HG03064 (cell line): Measurements from ENCODE around the gene ABHD16A.
"Not testable (repeated sequence)": the region's sequence is repeated elsewhere in the genome, so short reads cannot be mapped to it uniquely, and the experiment has no call there.

Source experiments
- ATAC-seq: cut with Tn5 transposase; IDR thresholded peaks from one replicate; pipeline ENCODE4 v1.9.1; 2021; ENCODE audit warnings: low read depth; ENCODE audit not compliant: unreplicated experiment

Gene ABHD16A

DNA sequence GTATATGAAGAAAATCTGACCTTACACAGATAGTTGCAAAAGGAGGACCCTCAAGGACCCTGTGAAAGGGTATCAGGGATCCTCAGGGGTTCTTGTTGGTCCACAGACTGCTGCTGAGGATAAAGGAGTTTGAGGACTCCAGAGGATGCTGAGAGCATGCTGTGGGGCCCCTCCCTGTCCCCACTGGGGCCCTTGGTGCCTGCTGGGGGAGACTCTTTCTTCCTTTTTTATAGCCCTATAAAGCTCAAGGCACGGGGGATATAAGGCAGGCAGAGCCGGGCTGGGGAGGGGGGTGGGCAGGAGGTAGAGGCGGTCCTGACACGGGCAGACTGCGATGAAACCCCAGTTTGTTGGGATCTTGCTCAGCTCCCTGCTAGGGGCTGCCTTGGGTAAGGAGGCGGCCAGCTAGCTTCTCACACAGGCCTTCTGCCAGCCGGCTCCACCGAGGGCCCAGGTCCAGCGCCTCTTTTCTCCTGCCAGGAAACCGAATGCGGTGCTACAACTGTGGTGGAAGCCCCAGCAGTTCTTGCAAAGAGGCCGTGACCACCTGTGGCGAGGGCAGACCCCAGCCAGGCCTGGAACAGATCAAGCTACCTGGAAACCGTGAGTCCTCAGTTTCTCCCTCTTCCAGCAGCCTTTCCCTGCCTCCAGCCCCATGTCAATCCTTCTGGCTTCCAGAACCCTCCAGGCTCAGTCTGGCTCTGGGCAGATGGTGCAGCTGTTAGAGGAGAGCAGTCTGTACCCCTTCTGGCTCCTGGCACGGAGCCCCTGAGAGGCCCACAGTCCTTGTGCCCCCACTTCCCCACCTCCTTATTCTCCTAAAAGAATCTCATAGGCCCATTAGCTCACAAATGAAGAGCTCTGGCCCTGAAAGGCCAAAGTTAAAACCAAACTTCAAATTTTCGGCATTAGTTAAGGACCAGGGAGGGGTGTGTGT is 12.2 kb upstream of the ABHD16A start, which contains the start of gene LY6G6D:
LY6G6D (plus strand) TSS at position 327 of the 937 bp plus-strand sequence; CDS start at position 335, 8 bp downstream.
- no peak for ATAC-seq

GRCh38 chr6:31713991-31714684 is 11.0 kb upstream of the ABHD16A start:
- no peak for ATAC-seq

DNA sequence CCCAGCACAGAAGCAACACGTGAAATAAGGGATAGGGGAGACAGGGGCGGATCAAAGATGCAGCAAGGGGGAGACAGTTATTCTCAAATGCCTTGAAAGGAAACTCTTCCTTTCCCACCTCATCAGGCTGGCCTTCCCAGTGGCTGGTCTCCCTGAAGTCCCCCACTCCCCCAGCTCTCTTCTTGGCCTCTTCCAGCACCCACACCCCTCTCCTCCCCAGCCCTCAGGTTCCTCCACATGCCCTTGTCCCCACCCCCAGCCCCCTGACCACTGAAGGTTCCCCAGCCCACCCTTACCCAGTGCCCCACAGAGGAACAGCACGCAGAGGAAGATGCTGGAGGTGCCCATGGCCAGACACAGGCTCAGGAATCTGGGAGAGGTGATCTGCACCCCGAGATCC is 10.3 kb upstream of the ABHD16A start:
- ATAC-seq = no peak

DNA sequence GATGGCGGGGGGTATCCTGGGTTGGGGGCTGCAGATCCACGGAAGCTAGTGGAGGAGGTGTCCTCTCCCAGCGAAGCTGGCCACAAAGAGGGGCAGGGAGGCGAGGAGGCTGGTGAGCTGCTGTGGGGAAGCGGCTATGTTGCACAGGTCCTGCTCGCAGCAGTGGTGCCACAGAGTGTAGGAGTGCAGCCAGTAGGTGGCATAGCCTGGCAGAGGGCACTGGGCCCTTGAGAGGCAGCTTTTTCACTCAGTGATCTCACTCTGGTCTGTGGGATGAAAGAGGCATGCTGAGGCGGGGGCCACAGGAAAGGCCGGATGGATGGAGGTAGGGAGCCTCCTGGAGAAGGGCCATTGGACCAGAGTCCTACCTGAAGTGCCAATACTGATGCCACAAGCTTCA is 9.2 kb upstream of the ABHD16A start:
- ATAC-seq = no peak

DNA sequence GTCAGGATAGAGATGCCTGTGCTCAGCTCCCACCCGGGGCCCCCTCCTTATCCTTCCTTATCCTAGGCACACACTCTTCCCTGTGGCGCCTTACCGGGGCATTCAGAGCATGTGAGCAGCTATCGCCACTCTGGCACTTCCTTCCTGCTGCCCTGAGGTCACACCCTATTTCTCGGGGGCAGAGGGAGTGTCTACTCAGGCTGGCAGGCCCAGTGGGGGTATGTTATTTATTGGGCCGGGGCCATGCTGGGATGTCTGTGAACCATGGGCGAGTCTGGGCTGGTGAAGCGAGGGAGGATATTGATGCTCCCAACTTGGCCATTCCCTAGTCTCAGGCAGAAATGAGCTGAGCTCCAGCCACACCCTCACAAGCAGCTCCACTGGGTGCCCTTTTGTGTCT is 8.1 kb upstream of the ABHD16A start:
- ATAC-seq = no peak

DNA sequence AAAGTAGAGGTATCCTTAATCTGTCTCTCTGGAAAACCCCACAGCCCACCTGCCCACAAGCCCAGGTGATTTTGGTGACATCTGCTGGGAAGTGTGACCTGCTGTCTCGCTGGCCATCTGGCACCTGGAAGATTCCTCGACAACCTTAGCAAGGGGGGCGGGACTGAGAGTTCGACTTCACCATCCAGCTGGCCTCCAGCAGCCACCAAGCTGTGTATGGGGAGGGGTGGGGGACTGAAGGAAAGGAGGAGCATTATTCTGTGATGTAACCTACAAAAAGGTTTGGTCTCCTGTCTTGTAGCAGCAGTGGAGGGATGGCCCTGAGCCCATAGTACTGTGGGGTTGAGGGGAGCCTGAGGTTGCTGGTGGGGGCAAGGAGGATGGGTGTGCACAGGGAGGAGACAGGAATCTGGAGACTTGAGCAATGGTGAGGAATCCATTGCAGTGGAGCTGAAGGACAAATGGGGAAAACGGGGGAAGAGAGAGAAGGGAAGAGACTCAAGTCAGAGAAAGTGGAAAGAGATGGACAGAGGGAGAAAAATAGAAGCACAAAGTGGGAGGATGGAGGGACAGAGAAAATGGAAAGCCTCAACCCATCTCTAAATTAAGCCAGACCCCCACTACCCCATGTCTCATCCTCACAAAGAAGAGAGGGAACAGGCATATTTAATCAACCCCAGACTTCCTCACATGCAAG is 7.5 kb upstream of the ABHD16A start:
- no peak for ATAC-seq

GRCh38 chr6:31709157-31709556 is 6.0 kb upstream of the ABHD16A start:
- not testable (repeated sequence) for ATAC-seq

GRCh38 chr6:31708224-31708623 is 5.1 kb upstream of the ABHD16A start:
- ATAC-seq = no peak

DNA sequence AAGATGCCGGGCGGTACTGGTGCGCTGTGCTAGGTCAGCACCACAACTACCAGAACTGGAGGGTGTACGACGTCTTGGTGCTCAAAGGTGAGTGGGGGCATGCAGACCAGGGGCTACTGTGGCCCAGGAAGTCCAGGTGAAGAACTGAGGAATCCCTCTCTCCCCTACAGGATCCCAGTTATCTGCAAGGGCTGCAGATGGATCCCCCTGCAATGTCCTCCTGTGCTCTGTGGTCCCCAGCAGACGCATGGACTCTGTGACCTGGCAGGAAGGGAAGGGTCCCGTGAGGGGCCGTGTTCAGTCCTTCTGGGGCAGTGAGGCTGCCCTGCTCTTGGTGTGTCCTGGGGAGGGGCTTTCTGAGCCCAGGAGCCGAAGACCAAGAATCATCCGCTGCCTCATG is 4.6 kb upstream of the ABHD16A start:
- no peak for ATAC-seq

DNA sequence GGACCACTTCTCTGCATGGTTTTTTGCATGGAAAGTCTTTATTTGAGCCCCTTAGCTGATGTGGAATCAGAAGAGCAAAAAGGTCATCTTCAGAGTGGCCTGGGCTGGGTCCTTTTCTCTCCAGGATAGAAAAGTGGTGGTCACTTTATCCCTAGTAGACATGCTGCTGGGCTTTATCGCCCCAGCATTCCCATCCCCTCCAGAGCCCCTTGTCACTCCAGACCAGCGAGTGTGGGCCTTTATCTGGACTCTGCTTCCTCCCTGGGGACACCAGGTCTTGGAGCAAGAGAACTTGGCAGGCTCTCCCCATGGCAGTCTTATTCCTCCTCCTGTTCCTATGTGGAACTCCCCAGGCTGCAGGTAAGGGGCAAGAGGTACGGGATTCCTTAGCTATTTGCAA is 3.5 kb upstream of the ABHD16A start, which contains the start of gene LY6G6F:
LY6G6F (plus strand) TSS at position 268 of the 400 bp plus-strand sequence; CDS start at position 309, 41 bp downstream.
- ATAC-seq = no peak

DNA sequence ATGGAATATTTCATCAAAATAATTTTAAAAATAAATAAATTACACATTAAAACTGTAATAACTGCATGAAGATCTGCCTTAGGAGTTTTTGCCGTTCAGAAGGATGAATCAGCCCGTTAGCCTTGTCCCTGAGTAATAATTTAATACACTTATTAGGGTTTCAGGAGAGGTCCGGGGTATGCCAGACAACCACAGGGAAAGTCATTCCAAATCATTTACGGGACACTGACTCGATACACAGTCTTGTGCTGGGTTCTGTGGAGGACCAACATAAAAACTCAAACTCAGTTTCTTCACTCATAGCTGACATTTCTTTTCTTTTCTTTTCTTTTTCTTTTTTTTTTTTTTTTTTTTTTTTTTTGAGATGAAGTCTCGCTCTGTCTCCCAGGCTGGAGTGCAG is 2.8 kb upstream of the ABHD16A start:
- ATAC-seq = no peak

GRCh38 chr6:31702405-31702818 is 712 bp downstream of the ABHD16A start:
- no peak for ATAC-seq

GRCh38 chr6:31701666-31702404 is 1.3 kb downstream of the ABHD16A start:
- ATAC-seq = no peak

- no peak for ATAC-seq
These were observed 2.3 kb downstream of the ABHD16A start for GRCh38 chr6:31700740-31701401.

GRCh38 chr6:31697555-31697954 is 5.6 kb downstream of the ABHD16A start:
- no peak for ATAC-seq

DNA sequence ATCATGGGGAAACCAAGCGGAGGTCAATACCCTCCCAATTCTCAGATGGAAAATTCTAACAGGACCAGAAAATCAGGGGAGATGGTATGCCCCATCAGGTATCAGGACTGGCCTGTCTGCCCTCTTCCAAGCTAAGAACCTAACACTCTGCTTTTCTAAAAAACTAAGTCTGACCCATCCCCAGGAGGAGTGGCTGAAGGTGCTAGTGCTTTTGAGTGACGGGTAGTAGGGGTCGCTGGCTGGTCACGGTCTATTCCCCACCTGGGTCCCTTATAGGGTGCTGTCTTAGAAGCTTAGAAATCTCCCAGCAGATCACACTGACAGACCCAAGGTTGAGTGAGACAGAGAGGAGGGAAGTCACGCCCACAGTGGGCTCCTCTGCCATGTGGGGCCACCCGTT is 9.6 kb downstream of the ABHD16A start:
- no peak for ATAC-seq

GRCh38 chr6:31692886-31693285 is 10.2 kb downstream of the ABHD16A start:
- no peak for ATAC-seq

- no peak for ATAC-seq
These were observed 10.8 kb downstream of the ABHD16A start for GRCh38 chr6:31692353-31692752.

DNA sequence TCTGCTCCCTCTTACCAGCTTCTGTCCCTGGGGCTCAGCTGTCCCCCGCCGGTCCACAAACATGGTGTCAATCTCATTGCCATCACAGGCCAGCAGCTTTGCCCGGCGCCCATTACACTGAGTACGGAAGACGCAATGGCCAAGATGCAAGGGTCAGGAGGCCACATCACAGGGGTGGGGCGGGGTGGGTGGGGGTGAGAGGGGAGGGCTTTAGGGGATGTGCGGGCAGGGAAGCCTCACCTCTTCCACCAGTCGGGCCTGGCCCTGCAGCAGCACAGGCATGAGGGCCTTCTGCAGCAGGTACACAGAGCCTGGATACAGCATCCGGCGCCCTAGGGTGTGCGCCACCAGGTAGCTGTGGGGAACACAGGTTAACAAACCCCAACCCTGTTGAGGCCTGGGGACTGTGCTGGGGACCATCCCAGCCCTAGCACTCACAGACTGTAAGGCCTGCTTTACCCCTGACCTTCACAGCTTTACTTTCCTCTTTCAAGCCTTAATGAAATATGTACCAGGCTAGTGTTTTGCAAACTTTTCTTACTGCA is 11.5 kb downstream of the ABHD16A start:
- no peak for ATAC-seq
